HCT116 (cell line): Measurements from ENCODE around the gene SUFU. TPM values are rescaled to one million over a fixed set of nuclear protein-coding genes. Genes with fewer than 3 reads are reported as not detected.
A peak's percentile ranks its signal among the peaks of the same experiment; 100 is the strongest.

Experiments
- ATAC-seq: fragments of 200-7000 bp; cut with Tn5 transposase; 2 replicates; pipeline ENCODE4 v1.9.1; 2020; ENCODE audit warnings: mild to moderate bottlenecking, moderate library complexity
- BruUV-seq: library from RNA; stranded (reverse); fragments of 400-500 nt; replicated peaks from 2 replicates; lab custom pipeline; 2021; lab: Mats Ljungman, UMichigan
- CTCF ChIA-PET: fragments of 300-600 bp; sonication (Branson Sonifier 250); formaldehyde crosslinking; loops from one replicate; lab custom pipeline; 2021; ENCODE audit warnings: antibody characterized with exemption; lab: Charles Lee
- POLR2A ChIA-PET: fragments of 300-600, 350-600 bp; sonication (Branson Sonifier 250); formaldehyde crosslinking; loops from one replicate; lab custom pipeline; 2021; ENCODE audit warnings: antibody characterized with exemption; lab: Charles Lee
- RAD21 ChIA-PET, 2 experiments: fragments of 300-600 bp; sonication (Branson Sonifier 250); formaldehyde crosslinking; loops; one replicate each; lab custom pipeline; 2023; ENCODE audit warnings: low total read pairs in 2 of 2; ENCODE audit not compliant: uncharacterized antibody in 2 of 2, unreplicated experiment in 2 of 2, low non-redundant PET in 1 of 2; lab: Charles Lee
- DNase-seq: peaks from one replicate; pipeline ENCODE4 v3.0.0-alpha.2; 2010; ENCODE audit warnings: low read depth, low spot score
- H2AFZ ChIP-seq: fragments of 200-600 bp; shearing (Covaris generic), sonication (generic); 2 replicates; pipeline ENCODE4 v1.6.1; 2017; ENCODE audit warnings: low read depth, mixed run types, mixed read lengths, antibody characterized with exemption, low read length; ENCODE audit not compliant: poor library complexity, severe bottlenecking
- H3K27ac ChIP-seq: 2 replicates; pipeline ENCODE4 v1.5.1; 2012; ENCODE audit warnings: low read depth, low read length
- H3K27me3 ChIP-seq: fragments of 200-600 bp; sonication (generic); 2 replicates; pipeline ENCODE4 v1.6.1; 2016; ENCODE audit warnings: mixed run types, low read length, mixed read lengths; ENCODE audit not compliant: insufficient read depth
- H3K36me3 ChIP-seq, 2 experiments: fragments of 200-500 bp in 1 of 2; fragments of 200-600 bp in 1 of 2; sonication (Bioruptor generic) in 1 of 2; sonication (generic) in 1 of 2; 2 replicates each; pipeline versions ENCODE4 v1.5.1 to v1.6.1; 2014 to 2016; ENCODE audit warnings: low read length in 2 of 2, inconsistent platforms in 1 of 2, mixed read lengths in 1 of 2, mixed run types in 1 of 2; ENCODE audit not compliant: insufficient read depth in 2 of 2, control insufficient read depth in 1 of 2
- H3K4me1 ChIP-seq, 2 experiments: fragments of 200-600 bp in 1 of 2; sonication (generic) in 1 of 2; 2 replicates each; pipeline versions ENCODE4 v1.5.1 to v1.6.1; 2012 to 2017; ENCODE audit warnings: low read length in 2 of 2, inconsistent platforms in 1 of 2, mild to moderate bottlenecking in 1 of 2, mixed read lengths in 1 of 2, mixed run types in 1 of 2, moderate library complexity in 1 of 2; ENCODE audit not compliant: insufficient read depth in 2 of 2, control insufficient read depth in 1 of 2
- H3K4me2 ChIP-seq: fragments of 200-600 bp; sonication (generic); 2 replicates; pipeline ENCODE4 v1.6.1; 2017; ENCODE audit warnings: mixed run types, low read length, mixed read lengths
- H3K4me3 ChIP-seq, 2 experiments: fragments of 200-600 bp in 1 of 2; sonication (generic) in 1 of 2; replicated peaks in 1 of 2; 2 replicates each; pipeline ENCODE4 v1.5.1; 2011 to 2016; ENCODE audit warnings: low read length in 2 of 2, control low read depth in 1 of 2, low read depth in 1 of 2, mild to moderate bottlenecking in 1 of 2, mixed read lengths in 1 of 2, mixed run types in 1 of 2
- H3K79me2 ChIP-seq: fragments of 200-600 bp; sonication (generic); 2 replicates; pipeline ENCODE4 v1.6.1; 2017; ENCODE audit warnings: mild to moderate bottlenecking, mixed run types, low read length, moderate library complexity, mixed read lengths; ENCODE audit not compliant: insufficient read depth
- H3K9ac ChIP-seq: fragments of 200-600 bp; sonication (generic); 2 replicates; pipeline ENCODE4 v1.6.1; 2016; ENCODE audit warnings: low read length, mixed read lengths
- H3K9me2 ChIP-seq: fragments of 200-600 bp; sonication (generic), shearing (Covaris generic); 2 replicates; pipeline ENCODE4 v1.6.1; 2017; ENCODE audit warnings: mixed run types, mild to moderate bottlenecking, moderate library complexity; ENCODE audit not compliant: insufficient read depth
- H3K9me3 ChIP-seq, 2 experiments: fragments of 200-500 bp in 1 of 2; fragments of 200-600 bp in 1 of 2; sonication (Bioruptor generic) in 1 of 2; sonication (generic) in 1 of 2; 2 replicates each; pipeline ENCODE4 v1.6.1; 2014 to 2017; ENCODE audit warnings: low read length in 2 of 2, mixed read lengths in 2 of 2, inconsistent platforms in 1 of 2, low read depth in 1 of 2, mild to moderate bottlenecking in 1 of 2, mixed run types in 1 of 2, moderate library complexity in 1 of 2; ENCODE audit not compliant: control insufficient read depth in 1 of 2, insufficient read depth in 1 of 2
- H4K20me1 ChIP-seq: fragments of 200-600 bp; sonication (generic), shearing (Covaris generic); 2 replicates; pipeline ENCODE4 v1.6.1; 2017; ENCODE audit warnings: mixed run types, mild to moderate bottlenecking, moderate library complexity; ENCODE audit not compliant: insufficient read depth
- CBX3 ChIP-seq: IDR thresholded peaks from 2 replicates; pipeline ENCODE4 v1.6.1; 2012; ENCODE audit warnings: low read depth
- CEBPB ChIP-seq: IDR thresholded peaks from 2 replicates; pipeline ENCODE4 v1.6.1; 2012; ENCODE audit warnings: low read depth
- ELF1 ChIP-seq: IDR thresholded peaks from 2 replicates; pipeline ENCODE4 v1.6.1; 2012; ENCODE audit warnings: low read depth, borderline replicate concordance
- EZH2 ChIP-seq: fragments of 200-600 bp; sonication (generic); IDR thresholded peaks from 2 replicates; pipeline ENCODE4 v1.6.1; 2017; ENCODE audit warnings: antibody characterized with exemption, mixed run types
- JUND ChIP-seq: IDR thresholded peaks from 2 replicates; pipeline ENCODE4 v1.6.1; 2012
- POLR2AphosphoS5 ChIP-seq: IDR thresholded peaks from 2 replicates; pipeline ENCODE4 v1.6.1; 2011; ENCODE audit warnings: mild to moderate bottlenecking, low read depth, low read length, moderate library complexity
- RAD21 ChIP-seq: IDR thresholded peaks from 2 replicates; pipeline ENCODE4 v1.6.1; 2012; ENCODE audit warnings: low read depth, mild to moderate bottlenecking
- ZFX ChIP-seq: fragments of 450-650 bp; IDR thresholded peaks from 2 replicates; pipeline ENCODE4 v1.6.1; 2017
- ZNF274 ChIP-seq: fragments of 200-500 bp; sonication (Bioruptor generic); IDR thresholded peaks from 2 replicates; pipeline ENCODE4 v1.6.1; 2014; ENCODE audit warnings: mild to moderate bottlenecking, low read depth, low read length, inconsistent platforms
- intact Hi-C: fragments of 100-400 bp; cut with micrococcal nuclease; formaldehyde crosslinking; loops from 2 replicates; pipeline ENCODE4 v1.10.0; 2022
- total RNA-seq: library from RNA; stranded (reverse); gene quantifications from one replicate; pipeline ENCODE4 v1.2.1, GENCODE V29; 2021; ENCODE audit not compliant: unreplicated experiment
- TF ChIP-seq, protein P1 (sequence below): IDR thresholded peaks from 2 replicates; pipeline ENCODE4 v1.6.1; 2012
- TF ChIP-seq, protein P2 (sequence below): IDR thresholded peaks from 2 replicates; pipeline ENCODE4 v1.6.1; 2011; ENCODE audit warnings: mild to moderate bottlenecking, low read length, moderate library complexity; ENCODE audit not compliant: insufficient replicate concordance; ENCODE audit errors: extremely low read depth
- TF ChIP-seq, protein P3 (sequence below), 3 experiments: fragments of 200-600 bp in 1 of 3; sonication (generic) in 1 of 3; IDR thresholded peaks in 2 of 3; conservative IDR thresholded peaks in 1 of 3; 2 replicates each; pipeline ENCODE4 v1.5.1; 2012 to 2017; ENCODE audit warnings: low read depth in 2 of 3, low read length in 2 of 3, antibody characterized with exemption in 1 of 3, borderline replicate concordance in 1 of 3, control low read depth in 1 of 3, mild to moderate bottlenecking in 1 of 3, mixed read lengths in 1 of 3, mixed run types in 1 of 3, moderate library complexity in 1 of 3; ENCODE audit not compliant: insufficient read depth in 1 of 3

The SUFU gene
- total RNA-seq, 1 experiment from 2014 or later = 18.8 TPM

DNA sequence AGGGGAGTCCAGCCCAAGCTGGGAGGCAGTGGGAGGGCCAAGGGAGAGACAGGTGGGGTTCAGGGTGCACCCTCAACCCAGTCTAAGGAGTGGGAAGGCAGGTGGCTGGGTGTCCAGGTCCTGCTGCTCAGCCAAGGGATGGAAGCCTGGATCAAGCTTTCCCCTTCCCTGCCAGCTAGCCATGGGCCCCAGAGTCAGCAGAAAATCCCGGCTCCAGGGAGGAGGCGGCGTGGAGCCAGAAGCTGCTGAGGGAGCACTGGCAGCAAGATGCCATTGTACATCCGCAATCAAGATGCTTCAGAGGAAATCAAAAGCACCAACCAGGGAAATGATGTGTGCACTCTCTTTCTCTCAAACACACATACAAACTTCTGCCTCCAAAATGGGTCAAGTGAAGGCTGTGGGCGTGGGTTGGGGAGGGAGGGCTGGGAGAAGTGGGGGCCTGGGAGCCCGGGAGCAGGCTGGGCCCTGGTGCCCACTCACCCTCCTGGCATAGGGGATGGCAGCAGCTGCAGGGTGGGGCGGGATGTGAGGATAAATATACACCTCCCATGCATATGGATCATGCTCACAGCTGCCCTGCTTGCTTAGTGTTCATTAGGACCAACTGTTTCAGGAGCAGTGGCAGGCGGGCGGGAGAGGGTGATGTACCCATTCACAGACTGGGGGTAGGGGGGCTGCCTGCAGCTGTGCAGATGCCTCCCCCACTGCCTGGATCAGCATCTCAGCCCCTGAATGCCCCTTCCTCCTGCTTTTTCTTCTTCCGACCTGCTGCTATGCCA, 164.7 kb downstream of the SUFU start (continued):
- TF ChIP-seq, protein P1, sequence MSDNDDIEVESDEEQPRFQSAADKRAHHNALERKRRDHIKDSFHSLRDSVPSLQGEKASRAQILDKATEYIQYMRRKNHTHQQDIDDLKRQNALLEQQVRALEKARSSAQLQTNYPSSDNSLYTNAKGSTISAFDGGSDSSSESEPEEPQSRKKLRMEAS = no peak
- TF ChIP-seq EZH2 (no peak), CEBPB (no peak), ZNF274 (no peak)

DNA sequence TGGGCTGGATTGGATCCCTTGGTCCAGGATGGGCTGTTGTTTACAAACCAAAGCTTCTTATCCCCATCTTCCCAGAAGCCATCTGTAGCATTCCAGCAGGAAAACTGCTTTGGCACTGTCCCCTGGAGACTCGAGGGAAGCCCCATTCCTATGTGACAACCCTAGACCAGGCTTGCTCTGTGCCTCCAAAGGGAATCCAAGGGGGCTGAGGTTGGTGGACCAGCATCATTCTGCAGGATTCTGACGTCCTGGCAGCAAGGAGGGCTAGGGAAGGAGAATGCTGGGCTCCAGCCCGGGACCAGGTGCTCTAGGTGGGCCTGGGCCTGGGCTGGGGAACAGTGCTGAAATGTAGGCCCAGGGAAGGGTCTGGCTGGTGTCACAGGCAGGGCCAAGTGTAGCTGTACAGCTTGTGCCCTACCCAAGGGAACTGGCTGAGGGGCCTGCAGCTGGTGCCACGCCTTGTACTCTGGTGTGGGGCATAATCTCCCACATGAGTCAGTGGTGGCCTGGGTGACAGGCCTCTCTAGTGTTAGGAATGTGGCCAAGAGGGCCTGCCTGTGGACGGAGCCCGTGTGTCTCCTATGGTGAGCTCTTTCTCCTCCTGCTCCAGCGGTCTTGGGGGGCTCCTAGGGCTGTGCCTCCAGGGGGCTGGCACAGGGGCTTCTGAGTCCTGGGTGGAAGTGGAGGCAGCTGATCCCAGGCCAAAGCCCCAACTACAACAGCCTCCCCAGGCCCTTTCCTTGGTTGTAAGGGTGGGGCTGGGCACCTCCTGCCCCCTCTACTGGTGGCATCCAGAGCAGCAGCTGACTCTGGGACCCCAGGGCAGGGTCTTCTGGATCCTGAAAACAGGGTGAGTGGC, 165.7 kb downstream of the SUFU start:
- ChIA-PET POLR2A (interaction anchor here (0.6 to 1.3 kb wide), 4 partner anchors 14 to 47 kb away, joined by 3 to 6 read pairs (median 3); no protein-coding TSS in a partner anchor), RAD21 (interaction anchor here in 1 of 2 experiments (1.1 kb wide), 1 partner anchor 24 kb away, joined by 9 read pairs; no protein-coding TSS in a partner anchor), CTCF (interaction anchor here (0.9 to 3.8 kb wide), 11 partner anchors 9 to 439 kb away, joined by 3 to 40 read pairs (median 4); partner anchors contain the start of genes ARL3, SFXN2 and TRIM8)
- no peaks in the 10 kb centered on the region for H4K20me1 ChIP-seq
- no peaks in the 10 kb centered on the region for H3K27me3 ChIP-seq
- no peaks in the 10 kb centered on the region for H3K9me2 ChIP-seq
- no TSS peak for BruUV-seq
- H3K36me3 ChIP-seq = no peaks in the 10 kb centered on the region
- TF ChIP-seq EZH2 (no peak), RAD21 (peak; percentile 38; the same call in 1 of the 2 replicates), CBX3 (no peak), JUND (no peak), POLR2AphosphoS5 (no peak), ZFX (0 out of 2 replicates have a peak, but pooled peaks have one; percentile 49), ELF1 (no peak)
- TF ChIP-seq, protein P2, sequence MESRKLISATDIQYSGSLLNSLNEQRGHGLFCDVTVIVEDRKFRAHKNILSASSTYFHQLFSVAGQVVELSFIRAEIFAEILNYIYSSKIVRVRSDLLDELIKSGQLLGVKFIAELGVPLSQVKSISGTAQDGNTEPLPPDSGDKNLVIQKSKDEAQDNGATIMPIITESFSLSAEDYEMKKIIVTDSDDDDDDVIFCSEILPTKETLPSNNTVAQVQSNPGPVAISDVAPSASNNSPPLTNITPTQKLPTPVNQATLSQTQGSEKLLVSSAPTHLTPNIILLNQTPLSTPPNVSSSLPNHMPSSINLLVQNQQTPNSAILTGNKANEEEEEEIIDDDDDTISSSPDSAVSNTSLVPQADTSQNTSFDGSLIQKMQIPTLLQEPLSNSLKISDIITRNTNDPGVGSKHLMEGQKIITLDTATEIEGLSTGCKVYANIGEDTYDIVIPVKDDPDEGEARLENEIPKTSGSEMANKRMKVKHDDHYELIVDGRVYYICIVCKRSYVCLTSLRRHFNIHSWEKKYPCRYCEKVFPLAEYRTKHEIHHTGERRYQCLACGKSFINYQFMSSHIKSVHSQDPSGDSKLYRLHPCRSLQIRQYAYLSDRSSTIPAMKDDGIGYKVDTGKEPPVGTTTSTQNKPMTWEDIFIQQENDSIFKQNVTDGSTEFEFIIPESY = peak; percentile 5
- TF ChIP-seq, protein P3, sequence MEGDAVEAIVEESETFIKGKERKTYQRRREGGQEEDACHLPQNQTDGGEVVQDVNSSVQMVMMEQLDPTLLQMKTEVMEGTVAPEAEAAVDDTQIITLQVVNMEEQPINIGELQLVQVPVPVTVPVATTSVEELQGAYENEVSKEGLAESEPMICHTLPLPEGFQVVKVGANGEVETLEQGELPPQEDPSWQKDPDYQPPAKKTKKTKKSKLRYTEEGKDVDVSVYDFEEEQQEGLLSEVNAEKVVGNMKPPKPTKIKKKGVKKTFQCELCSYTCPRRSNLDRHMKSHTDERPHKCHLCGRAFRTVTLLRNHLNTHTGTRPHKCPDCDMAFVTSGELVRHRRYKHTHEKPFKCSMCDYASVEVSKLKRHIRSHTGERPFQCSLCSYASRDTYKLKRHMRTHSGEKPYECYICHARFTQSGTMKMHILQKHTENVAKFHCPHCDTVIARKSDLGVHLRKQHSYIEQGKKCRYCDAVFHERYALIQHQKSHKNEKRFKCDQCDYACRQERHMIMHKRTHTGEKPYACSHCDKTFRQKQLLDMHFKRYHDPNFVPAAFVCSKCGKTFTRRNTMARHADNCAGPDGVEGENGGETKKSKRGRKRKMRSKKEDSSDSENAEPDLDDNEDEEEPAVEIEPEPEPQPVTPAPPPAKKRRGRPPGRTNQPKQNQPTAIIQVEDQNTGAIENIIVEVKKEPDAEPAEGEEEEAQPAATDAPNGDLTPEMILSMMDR (IDR thresholded peaks at IDR 0.05 in 2 of 3, conservative IDR thresholded peaks at IDR 0.05 in 1 of 3; ENCODE audit: borderline replicate concordance in 1 of 3, insufficient read depth in 1 of 3, low read depth in 2 of 3, low read length in 2 of 3) = peak; percentile 77 to 87 (median 83); a peak in 5 of 6 replicates
- peak overlapping the region; percentile 1; the same call in 1 of the 2 replicates for H3K27ac ChIP-seq
- DNase-seq = peak; percentile 35
- H3K4me3 ChIP-seq = no peak overlapping the region
- no peaks in the 10 kb centered on the region for H3K79me2 ChIP-seq
- H3K9ac ChIP-seq = peak overlapping the region; percentile 31
- H2AFZ ChIP-seq = no peak overlapping the region
- ATAC-seq = peak; percentile 85
- peak overlapping the region; percentile 55 for H3K4me2 ChIP-seq
- intact Hi-C loops = loop anchor here (1.0 kb wide), 1 partner anchor 23 kb away; no protein-coding TSS in a partner anchor
- H3K9me3 ChIP-seq = no peaks in the 10 kb centered on the region
- H3K4me1 ChIP-seq = peaks cover 13 to 23% of the 10 kb centered on the region in 2 experiments
